Activated naive CD8-positive, alpha-beta T cell treated with anti-CD3 and anti-CD28 coated beads for 36 hours (primary cell): Measurements from ENCODE around the gene TBX4. TPM values are rescaled to one million over a fixed set of nuclear protein-coding genes. Genes with fewer than 3 reads are reported as not detected.

ENCODE experiments used
- DNase-seq: peaks from one replicate; pipeline ENCODE4 v3.0.0; 2021
- H3K27ac Mint-ChIP-seq: one replicate; pipeline ENCODE4 v1.8.0; 2022; ENCODE audit warnings: mild to moderate bottlenecking, moderate library complexity, mixed read lengths
- H3K27me3 Mint-ChIP-seq: one replicate; pipeline ENCODE4 v1.8.0; 2022; ENCODE audit warnings: mild to moderate bottlenecking, mixed read lengths
- H3K36me3 Mint-ChIP-seq: one replicate; pipeline ENCODE4 v1.8.0; 2021; ENCODE audit warnings: mild to moderate bottlenecking, mixed read lengths
- H3K4me1 Mint-ChIP-seq: one replicate; pipeline ENCODE4 v1.8.0; 2021; ENCODE audit warnings: mixed read lengths
- H3K4me3 Mint-ChIP-seq: one replicate; pipeline ENCODE4 v1.8.0; 2022; ENCODE audit warnings: mild to moderate bottlenecking, moderate library complexity, mixed read lengths
- H3K9me3 Mint-ChIP-seq: one replicate; pipeline ENCODE4 v1.8.0; 2022; ENCODE audit warnings: mixed read lengths
- total RNA-seq, 2 experiments: library from RNA; stranded (reverse); gene quantifications; one replicate each; pipeline ENCODE4 v1.2.3, GENCODE V29; 2021

Gene TBX4
- total RNA-seq, 2 experiments from 2014 or later = not detected

- Mint-ChIP-seq H3K27me3 (peaks cover 85% of the 10 kb centered on the region), H3K9me3 (no peaks in the 10 kb centered on the region), H3K27ac (no peak overlapping the region), H3K4me3 (peak overlapping the region; percentile 42), H3K4me1 (peaks cover 23% of the 10 kb centered on the region), H3K36me3 (no peaks in the 10 kb centered on the region)
- DNase-seq = no peak
Observed at GRCh38 chr17:61453566-61454380, 1.6 kb downstream of the TBX4 start.

- H3K4me1 Mint-ChIP-seq = peaks cover 23% of the 10 kb centered on the region
- H3K27me3 Mint-ChIP-seq = peaks cover 86% of the 10 kb centered on the region
- peak overlapping the region; percentile 42 for H3K4me3 Mint-ChIP-seq
- no peaks in the 10 kb centered on the region for H3K36me3 Mint-ChIP-seq
- H3K27ac Mint-ChIP-seq = no peak overlapping the region
- no peak for DNase-seq
- H3K9me3 Mint-ChIP-seq = no peaks in the 10 kb centered on the region
Observed at GRCh38 chr17:61454381-61455323, 2.4 kb downstream of the TBX4 start.

GRCh38 chr17:61455324-61456060 lies 3.3 kb downstream of the TBX4 start:
- Mint-ChIP-seq H3K9me3 (no peaks in the 10 kb centered on the region), H3K27me3 (peaks cover 86% of the 10 kb centered on the region)

GRCh38 chr17:61456061-61456681 lies 3.9 kb downstream of the TBX4 start:
- Mint-ChIP-seq H3K27ac (no peak overlapping the region), H3K27me3 (peaks cover 86% of the 10 kb centered on the region), H3K36me3 (no peaks in the 10 kb centered on the region), H3K4me3 (no peak overlapping the region), H3K9me3 (no peaks in the 10 kb centered on the region), H3K4me1 (peaks cover 30% of the 10 kb centered on the region)
- DNase-seq = no peak

More at GRCh38 chr17:61455324-61456060, 3.3 kb downstream of the TBX4 start:
- DNase-seq = no peak
- Mint-ChIP-seq H3K4me1 (peaks cover 24% of the 10 kb centered on the region), H3K4me3 (no peak overlapping the region), H3K27ac (no peak overlapping the region), H3K36me3 (no peaks in the 10 kb centered on the region)

GRCh38 chr17:61456688-61457225 lies 4.5 kb downstream of the TBX4 start:
- peaks cover 90% of the 10 kb centered on the region for H3K27me3 Mint-ChIP-seq
- H3K27ac Mint-ChIP-seq = no peak overlapping the region
- no peaks in the 10 kb centered on the region for H3K36me3 Mint-ChIP-seq
- no peaks in the 10 kb centered on the region for H3K9me3 Mint-ChIP-seq
- peak overlapping the region; percentile 49 for H3K4me3 Mint-ChIP-seq
- peaks cover 35% of the 10 kb centered on the region for H3K4me1 Mint-ChIP-seq
- DNase-seq = no peak

GRCh38 chr17:61457226-61457983 lies 5.2 kb downstream of the TBX4 start:
- H3K27ac Mint-ChIP-seq = no peak overlapping the region
- H3K4me3 Mint-ChIP-seq = peak overlapping the region; percentile 49
- H3K27me3 Mint-ChIP-seq = peaks cover 95% of the 10 kb centered on the region
- no peaks in the 10 kb centered on the region for H3K36me3 Mint-ChIP-seq
- no peaks in the 10 kb centered on the region for H3K9me3 Mint-ChIP-seq
- peaks cover 39% of the 10 kb centered on the region for H3K4me1 Mint-ChIP-seq
- no peak for DNase-seq

- no peak for DNase-seq
- Mint-ChIP-seq H3K27ac (no peak overlapping the region), H3K4me1 (peaks cover 38% of the 10 kb centered on the region), H3K4me3 (no peak overlapping the region), H3K9me3 (no peaks in the 10 kb centered on the region), H3K36me3 (no peaks in the 10 kb centered on the region), H3K27me3 (peaks cover 95% of the 10 kb centered on the region)
Observed at GRCh38 chr17:61458000-61458399, 5.8 kb downstream of the TBX4 start.

GRCh38 chr17:61458421-61459141 lies 6.4 kb downstream of the TBX4 start:
- H3K4me1 Mint-ChIP-seq = peaks cover 38% of the 10 kb centered on the region
- peaks cover 95% of the 10 kb centered on the region for H3K27me3 Mint-ChIP-seq
- no peaks in the 10 kb centered on the region for H3K36me3 Mint-ChIP-seq
- DNase-seq = no peak
- no peaks in the 10 kb centered on the region for H3K9me3 Mint-ChIP-seq
- no peak overlapping the region for H3K4me3 Mint-ChIP-seq
- H3K27ac Mint-ChIP-seq = no peak overlapping the region

- Mint-ChIP-seq H3K4me1 (peaks cover 35% of the 10 kb centered on the region), H3K9me3 (no peaks in the 10 kb centered on the region), H3K27me3 (peaks cover 90% of the 10 kb centered on the region), H3K27ac (no peak overlapping the region), H3K4me3 (no peak overlapping the region), H3K36me3 (no peaks in the 10 kb centered on the region)
- DNase-seq = no peak
Observed at GRCh38 chr17:61459142-61459809, 7.1 kb downstream of the TBX4 start.

- Mint-ChIP-seq H3K27ac (no peak overlapping the region), H3K27me3 (peaks cover 89% of the 10 kb centered on the region), H3K4me1 (peaks cover 33% of the 10 kb centered on the region), H3K4me3 (no peak overlapping the region), H3K9me3 (no peaks in the 10 kb centered on the region), H3K36me3 (no peaks in the 10 kb centered on the region)
- DNase-seq = no peak
Observed at GRCh38 chr17:61459939-61460718, 7.9 kb downstream of the TBX4 start.

- Mint-ChIP-seq H3K4me3 (no peak overlapping the region), H3K27ac (no peak overlapping the region), H3K36me3 (no peaks in the 10 kb centered on the region), H3K9me3 (no peaks in the 10 kb centered on the region), H3K27me3 (peaks cover 88% of the 10 kb centered on the region), H3K4me1 (peaks cover 30% of the 10 kb centered on the region)
- no peak for DNase-seq
Observed at GRCh38 chr17:61460796-61461585, 8.8 kb downstream of the TBX4 start.

- no peaks in the 10 kb centered on the region for H3K36me3 Mint-ChIP-seq
- no peak overlapping the region for H3K27ac Mint-ChIP-seq
- H3K4me1 Mint-ChIP-seq = peaks cover 30% of the 10 kb centered on the region
- no peaks in the 10 kb centered on the region for H3K9me3 Mint-ChIP-seq
- H3K27me3 Mint-ChIP-seq = peaks cover 86% of the 10 kb centered on the region
- no peak for DNase-seq
- H3K4me3 Mint-ChIP-seq = no peak overlapping the region
Observed at GRCh38 chr17:61461586-61461966, 9.4 kb downstream of the TBX4 start.
